Liver (tissue), 3 donors: ENCODE results near the gene CAVIN2.

Experiments used
- EGR1 ChIP-seq, 2 donors: IDR thresholded peaks; 2 replicates each; pipeline ENCODE4 v1.6.1; 2016 to 2018; ENCODE audit warnings: antibody characterized with exemption in 2 of 2, low read depth in 2 of 2
- JUND ChIP-seq, 2 donors: IDR thresholded peaks; 2 replicates each; pipeline ENCODE4 v1.6.1; 2016; ENCODE audit warnings: antibody characterized with exemption in 2 of 2
- MAX ChIP-seq: IDR thresholded peaks from 2 replicates; pipeline ENCODE4 v1.6.1; 2016; ENCODE audit warnings: antibody characterized with exemption
- RAD21 ChIP-seq, 2 donors: IDR thresholded peaks; 2 replicates each; pipeline ENCODE4 v1.6.1; 2016; ENCODE audit warnings: antibody characterized with exemption in 2 of 2, mild to moderate bottlenecking in 2 of 2
- SP1 ChIP-seq: IDR thresholded peaks from 2 replicates; pipeline ENCODE4 v1.6.1; 2018; ENCODE audit warnings: antibody characterized with exemption, mild to moderate bottlenecking
- TAF1 ChIP-seq: conservative IDR thresholded peaks from 2 replicates; pipeline ENCODE4 v1.6.1; 2016; ENCODE audit warnings: antibody characterized with exemption, mild to moderate bottlenecking
- TF ChIP-seq, protein P1 (sequence below): fragments of 150-350 bp; IDR thresholded peaks from 2 replicates; pipeline ENCODE4 v1.5.1; 2017; ENCODE audit warnings: improper control_type of control experiment, low read depth, low read length; ENCODE audit not compliant: missing input control
- TF ChIP-seq, protein P2 (sequence below): IDR thresholded peaks from 2 replicates; pipeline ENCODE4 v1.6.1; 2016; ENCODE audit warnings: antibody characterized with exemption
- TF ChIP-seq, protein P3 (sequence below): IDR thresholded peaks from 2 replicates; pipeline ENCODE4 v1.6.1; 2016; ENCODE audit warnings: antibody characterized with exemption, mild to moderate bottlenecking
- TF ChIP-seq, protein P4 (sequence below): IDR thresholded peaks from 2 replicates; pipeline ENCODE4 v1.6.1; 2016; ENCODE audit warnings: antibody characterized with exemption
- donor health status: healthy.
- donor health status: healthy.

- TF ChIP-seq MAX (no peak), SP1 (no peak), TAF1 (no peak), JUND (IDR thresholded peaks at IDR 0.05) (no peak), RAD21 (IDR thresholded peaks at IDR 0.05) (no peak), EGR1 (IDR thresholded peaks at IDR 0.05; ENCODE audit: low read depth in 2 of 2) (no peak)
- TF ChIP-seq, protein P1, sequence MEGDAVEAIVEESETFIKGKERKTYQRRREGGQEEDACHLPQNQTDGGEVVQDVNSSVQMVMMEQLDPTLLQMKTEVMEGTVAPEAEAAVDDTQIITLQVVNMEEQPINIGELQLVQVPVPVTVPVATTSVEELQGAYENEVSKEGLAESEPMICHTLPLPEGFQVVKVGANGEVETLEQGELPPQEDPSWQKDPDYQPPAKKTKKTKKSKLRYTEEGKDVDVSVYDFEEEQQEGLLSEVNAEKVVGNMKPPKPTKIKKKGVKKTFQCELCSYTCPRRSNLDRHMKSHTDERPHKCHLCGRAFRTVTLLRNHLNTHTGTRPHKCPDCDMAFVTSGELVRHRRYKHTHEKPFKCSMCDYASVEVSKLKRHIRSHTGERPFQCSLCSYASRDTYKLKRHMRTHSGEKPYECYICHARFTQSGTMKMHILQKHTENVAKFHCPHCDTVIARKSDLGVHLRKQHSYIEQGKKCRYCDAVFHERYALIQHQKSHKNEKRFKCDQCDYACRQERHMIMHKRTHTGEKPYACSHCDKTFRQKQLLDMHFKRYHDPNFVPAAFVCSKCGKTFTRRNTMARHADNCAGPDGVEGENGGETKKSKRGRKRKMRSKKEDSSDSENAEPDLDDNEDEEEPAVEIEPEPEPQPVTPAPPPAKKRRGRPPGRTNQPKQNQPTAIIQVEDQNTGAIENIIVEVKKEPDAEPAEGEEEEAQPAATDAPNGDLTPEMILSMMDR: no peak
- TF ChIP-seq, protein P2, sequence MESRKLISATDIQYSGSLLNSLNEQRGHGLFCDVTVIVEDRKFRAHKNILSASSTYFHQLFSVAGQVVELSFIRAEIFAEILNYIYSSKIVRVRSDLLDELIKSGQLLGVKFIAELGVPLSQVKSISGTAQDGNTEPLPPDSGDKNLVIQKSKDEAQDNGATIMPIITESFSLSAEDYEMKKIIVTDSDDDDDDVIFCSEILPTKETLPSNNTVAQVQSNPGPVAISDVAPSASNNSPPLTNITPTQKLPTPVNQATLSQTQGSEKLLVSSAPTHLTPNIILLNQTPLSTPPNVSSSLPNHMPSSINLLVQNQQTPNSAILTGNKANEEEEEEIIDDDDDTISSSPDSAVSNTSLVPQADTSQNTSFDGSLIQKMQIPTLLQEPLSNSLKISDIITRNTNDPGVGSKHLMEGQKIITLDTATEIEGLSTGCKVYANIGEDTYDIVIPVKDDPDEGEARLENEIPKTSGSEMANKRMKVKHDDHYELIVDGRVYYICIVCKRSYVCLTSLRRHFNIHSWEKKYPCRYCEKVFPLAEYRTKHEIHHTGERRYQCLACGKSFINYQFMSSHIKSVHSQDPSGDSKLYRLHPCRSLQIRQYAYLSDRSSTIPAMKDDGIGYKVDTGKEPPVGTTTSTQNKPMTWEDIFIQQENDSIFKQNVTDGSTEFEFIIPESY: no peak
- TF ChIP-seq, protein P3, sequence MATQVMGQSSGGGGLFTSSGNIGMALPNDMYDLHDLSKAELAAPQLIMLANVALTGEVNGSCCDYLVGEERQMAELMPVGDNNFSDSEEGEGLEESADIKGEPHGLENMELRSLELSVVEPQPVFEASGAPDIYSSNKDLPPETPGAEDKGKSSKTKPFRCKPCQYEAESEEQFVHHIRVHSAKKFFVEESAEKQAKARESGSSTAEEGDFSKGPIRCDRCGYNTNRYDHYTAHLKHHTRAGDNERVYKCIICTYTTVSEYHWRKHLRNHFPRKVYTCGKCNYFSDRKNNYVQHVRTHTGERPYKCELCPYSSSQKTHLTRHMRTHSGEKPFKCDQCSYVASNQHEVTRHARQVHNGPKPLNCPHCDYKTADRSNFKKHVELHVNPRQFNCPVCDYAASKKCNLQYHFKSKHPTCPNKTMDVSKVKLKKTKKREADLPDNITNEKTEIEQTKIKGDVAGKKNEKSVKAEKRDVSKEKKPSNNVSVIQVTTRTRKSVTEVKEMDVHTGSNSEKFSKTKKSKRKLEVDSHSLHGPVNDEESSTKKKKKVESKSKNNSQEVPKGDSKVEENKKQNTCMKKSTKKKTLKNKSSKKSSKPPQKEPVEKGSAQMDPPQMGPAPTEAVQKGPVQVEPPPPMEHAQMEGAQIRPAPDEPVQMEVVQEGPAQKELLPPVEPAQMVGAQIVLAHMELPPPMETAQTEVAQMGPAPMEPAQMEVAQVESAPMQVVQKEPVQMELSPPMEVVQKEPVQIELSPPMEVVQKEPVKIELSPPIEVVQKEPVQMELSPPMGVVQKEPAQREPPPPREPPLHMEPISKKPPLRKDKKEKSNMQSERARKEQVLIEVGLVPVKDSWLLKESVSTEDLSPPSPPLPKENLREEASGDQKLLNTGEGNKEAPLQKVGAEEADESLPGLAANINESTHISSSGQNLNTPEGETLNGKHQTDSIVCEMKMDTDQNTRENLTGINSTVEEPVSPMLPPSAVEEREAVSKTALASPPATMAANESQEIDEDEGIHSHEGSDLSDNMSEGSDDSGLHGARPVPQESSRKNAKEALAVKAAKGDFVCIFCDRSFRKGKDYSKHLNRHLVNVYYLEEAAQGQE: no peak
- TF ChIP-seq, protein P4, sequence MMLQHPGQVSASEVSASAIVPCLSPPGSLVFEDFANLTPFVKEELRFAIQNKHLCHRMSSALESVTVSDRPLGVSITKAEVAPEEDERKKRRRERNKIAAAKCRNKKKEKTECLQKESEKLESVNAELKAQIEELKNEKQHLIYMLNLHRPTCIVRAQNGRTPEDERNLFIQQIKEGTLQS: no peak
Measured at GRCh38 chr2:191802180-191802579, 44.7 kb downstream of the CAVIN2 start.
